Measurements from ENCODE around the gene S100A12.

Gene S100A12

GRCh38 chr1:153401461-153401860 lies 26.0 kb upstream of the S100A12 start:
- TF ChIP-seq CTCF (conservative IDR thresholded peaks at IDR 0.05; ENCODE audit: low read depth, low read length) = no peak
- H2AFZ ChIP-seq (ENCODE audit: low read depth) = no peak overlapping the region
- no peak overlapping the region for H3K9ac ChIP-seq
- H3K4me3 ChIP-seq (IDR thresholded peaks at IDR 0.05; ENCODE audit: insufficient read depth, low read depth, low read length) = no peak overlapping the region
- H3K27me3 ChIP-seq (ENCODE audit: insufficient read depth, low read depth) = no peaks in the 10 kb centered on the region
- H3K27ac ChIP-seq = no peak overlapping the region
- no peaks in the 10 kb centered on the region for H4K20me1 ChIP-seq (ENCODE audit: insufficient read depth)
- H3K36me3 ChIP-seq (ENCODE audit: insufficient read depth) = no peaks in the 10 kb centered on the region
- H3K4me2 ChIP-seq = no peak overlapping the region
- no peaks in the 10 kb centered on the region for H3K4me1 ChIP-seq (ENCODE audit: low read depth, poor library complexity, severe bottlenecking)
- H3K79me2 ChIP-seq (ENCODE audit: insufficient read depth, low read depth) = no peaks in the 10 kb centered on the region

- H3K79me2 ChIP-seq (ENCODE audit: insufficient read depth, low read depth) = no peaks in the 10 kb centered on the region
- H3K9ac ChIP-seq = no peak overlapping the region
- H3K27ac ChIP-seq = no peak overlapping the region
- no peak; the same call in 1 of the 2 replicates for TF ChIP-seq CTCF (conservative IDR thresholded peaks at IDR 0.05; ENCODE audit: low read depth, low read length)
- H3K4me3 ChIP-seq (IDR thresholded peaks at IDR 0.05; ENCODE audit: insufficient read depth, low read depth, low read length) = no peak overlapping the region
- no peaks in the 10 kb centered on the region for H3K27me3 ChIP-seq (ENCODE audit: insufficient read depth, low read depth)
- no peak overlapping the region for H2AFZ ChIP-seq (ENCODE audit: low read depth)
- H3K36me3 ChIP-seq (ENCODE audit: insufficient read depth) = no peaks in the 10 kb centered on the region
- no peaks in the 10 kb centered on the region for H3K4me1 ChIP-seq (ENCODE audit: low read depth, poor library complexity, severe bottlenecking)
- H3K4me2 ChIP-seq = no peak overlapping the region
- no peaks in the 10 kb centered on the region for H4K20me1 ChIP-seq (ENCODE audit: insufficient read depth)
These were observed 24.8 kb upstream of the S100A12 start for GRCh38 chr1:153400244-153400643.

- no peak for TF ChIP-seq CTCF (conservative IDR thresholded peaks at IDR 0.05; ENCODE audit: low read depth, low read length)
- Histone ChIP-seq H2AFZ (ENCODE audit: low read depth) (no peak overlapping the region), H3K79me2 (ENCODE audit: insufficient read depth, low read depth) (no peaks in the 10 kb centered on the region), H3K4me2 (no peak overlapping the region), H4K20me1 (ENCODE audit: insufficient read depth) (no peaks in the 10 kb centered on the region), H3K4me3 (IDR thresholded peaks at IDR 0.05; ENCODE audit: insufficient read depth, low read depth, low read length) (no peak overlapping the region), H3K27ac (no peak overlapping the region), H3K27me3 (ENCODE audit: insufficient read depth, low read depth) (no peaks in the 10 kb centered on the region), H3K9ac (no peak overlapping the region), H3K36me3 (ENCODE audit: insufficient read depth) (no peaks in the 10 kb centered on the region), H3K4me1 (ENCODE audit: low read depth, poor library complexity, severe bottlenecking) (no peaks in the 10 kb centered on the region)
These were observed 24.1 kb upstream of the S100A12 start for GRCh38 chr1:153399401-153400055.

GRCh38 chr1:153397924-153398651 lies 22.7 kb upstream of the S100A12 start:
- Histone ChIP-seq H2AFZ (ENCODE audit: low read depth) (no peak overlapping the region), H4K20me1 (ENCODE audit: insufficient read depth) (no peaks in the 10 kb centered on the region), H3K36me3 (ENCODE audit: insufficient read depth) (no peaks in the 10 kb centered on the region), H3K4me2 (no peak overlapping the region), H3K4me1 (ENCODE audit: low read depth, poor library complexity, severe bottlenecking) (no peaks in the 10 kb centered on the region), H3K4me3 (IDR thresholded peaks at IDR 0.05; ENCODE audit: insufficient read depth, low read depth, low read length) (no peak overlapping the region), H3K27ac (no peak overlapping the region), H3K9ac (no peak overlapping the region), H3K79me2 (ENCODE audit: insufficient read depth, low read depth) (no peaks in the 10 kb centered on the region), H3K27me3 (ENCODE audit: insufficient read depth, low read depth) (no peaks in the 10 kb centered on the region)
- TF ChIP-seq CTCF (conservative IDR thresholded peaks at IDR 0.05; ENCODE audit: low read depth, low read length) = no peak
